Measurements from ENCODE around the gene HNRNPA1L2.
"Not testable (repeated sequence)": the region's sequence is repeated elsewhere in the genome, so short reads cannot be mapped to it uniquely, and the experiment has no call there.

The HNRNPA1L2 gene

GRCh38 chr13:52673465-52673864, 31.2 kb downstream of the HNRNPA1L2 start:
- Histone ChIP-seq H3K9ac (ENCODE audit: insufficient read length, low read depth) (no peak overlapping the region), H3K4me1 (ENCODE audit: insufficient read depth, insufficient read length) (no peaks in the 10 kb centered on the region), H3K4me3 (ENCODE audit: insufficient read length, low read depth) (no peak overlapping the region), H3K36me3 (ENCODE audit: insufficient read depth, insufficient read length, low read length) (no peaks in the 10 kb centered on the region), H3K27me3 (ENCODE audit: insufficient read depth, insufficient read length) (no peaks in the 10 kb centered on the region), H3K9me3 (ENCODE audit: insufficient read depth, low read length) (no peaks in the 10 kb centered on the region)
- TF ChIP-seq YY1 (IDR thresholded peaks at IDR 0.05; ENCODE audit: insufficient read depth, insufficient read length) (no peak), ZNF274 (IDR thresholded peaks at IDR 0.05; ENCODE audit: low read depth, low read length) (no peak), SUZ12 (IDR thresholded peaks at IDR 0.05; ENCODE audit: extremely low read depth, insufficient read depth, insufficient read length) (no peak)
- DNase-seq (ENCODE audit: low read depth, low spot score): no peak

- no peaks in the 10 kb centered on the region for H3K27me3 ChIP-seq (ENCODE audit: insufficient read depth, insufficient read length)
- H3K9me3 ChIP-seq (ENCODE audit: insufficient read depth, low read length): no peaks in the 10 kb centered on the region
- no peak for TF ChIP-seq YY1 (IDR thresholded peaks at IDR 0.05; ENCODE audit: insufficient read depth, insufficient read length)
- no peak for TF ChIP-seq SUZ12 (IDR thresholded peaks at IDR 0.05; ENCODE audit: extremely low read depth, insufficient read depth, insufficient read length)
- no peak for TF ChIP-seq ZNF274 (IDR thresholded peaks at IDR 0.05; ENCODE audit: low read depth, low read length)
- peaks cover 4% of the 10 kb centered on the region for H3K36me3 ChIP-seq (ENCODE audit: insufficient read depth, insufficient read length, low read length)
- no peak for DNase-seq (ENCODE audit: low read depth, low spot score)
- H3K4me1 ChIP-seq (ENCODE audit: insufficient read depth, insufficient read length): no peaks in the 10 kb centered on the region
- no peak overlapping the region for H3K4me3 ChIP-seq (ENCODE audit: insufficient read length, low read depth)
- no peak overlapping the region for H3K9ac ChIP-seq (ENCODE audit: insufficient read length, low read depth)
Observed at GRCh38 chr13:52677823-52678222, 35.6 kb downstream of the HNRNPA1L2 start.

DNA sequence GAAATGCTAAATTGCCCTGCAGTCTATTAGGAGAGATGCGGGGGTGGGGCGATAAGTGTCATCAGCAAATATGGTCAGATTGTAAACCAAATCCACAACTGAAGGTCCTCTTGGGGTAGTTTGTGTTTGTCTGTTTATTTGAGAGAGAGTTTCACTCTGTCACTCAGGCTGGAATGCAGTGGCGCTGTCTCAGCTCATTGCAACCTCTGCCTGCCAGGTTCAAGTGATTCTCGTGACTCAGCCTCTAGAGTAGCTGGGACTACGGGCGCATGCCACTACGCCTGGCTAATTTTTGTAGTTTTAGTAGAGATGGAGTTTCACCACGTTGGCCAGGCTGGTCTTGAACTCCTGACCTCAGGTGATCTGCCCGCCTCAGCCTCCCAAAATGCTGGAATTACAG, 43.6 kb downstream of the HNRNPA1L2 start:
- not testable (repeated sequence) for H3K27me3 ChIP-seq (ENCODE audit: insufficient read depth, insufficient read length); H3K4me3 ChIP-seq (ENCODE audit: insufficient read length, low read depth); H3K36me3 ChIP-seq (ENCODE audit: insufficient read depth, insufficient read length, low read length); H3K9ac ChIP-seq (ENCODE audit: insufficient read length, low read depth); H3K4me1 ChIP-seq (ENCODE audit: insufficient read depth, insufficient read length); H3K9me3 ChIP-seq (ENCODE audit: insufficient read depth, low read length); DNase-seq (ENCODE audit: low read depth, low spot score)

DNA sequence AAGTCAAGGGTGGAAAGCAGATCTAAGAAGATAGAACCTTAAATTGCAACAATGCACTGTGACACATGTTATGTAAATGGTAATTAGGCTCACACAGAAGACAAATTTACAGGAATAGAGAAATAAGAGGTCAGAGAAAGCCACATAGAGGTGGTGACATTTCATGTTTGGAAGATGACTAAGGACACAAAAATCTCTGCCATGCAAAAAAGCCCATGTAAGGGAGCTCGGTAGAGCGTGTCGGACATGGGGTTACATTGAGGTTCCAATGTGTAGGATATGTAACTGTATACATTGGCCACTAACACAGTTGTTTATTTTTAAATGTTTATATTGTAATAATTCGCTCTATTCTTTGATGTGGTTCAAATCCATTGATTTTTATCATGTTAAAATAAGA, 44.1 kb downstream of the HNRNPA1L2 start:
- no peak overlapping the region for H3K9ac ChIP-seq (ENCODE audit: insufficient read length, low read depth)
- peaks cover 3% of the 10 kb centered on the region for H3K36me3 ChIP-seq (ENCODE audit: insufficient read depth, insufficient read length, low read length)
- H3K4me3 ChIP-seq (ENCODE audit: insufficient read length, low read depth): no peak overlapping the region
- no peak for DNase-seq (ENCODE audit: low read depth, low spot score)
- TF ChIP-seq ZNF274 (IDR thresholded peaks at IDR 0.05; ENCODE audit: low read depth, low read length) (no peak), YY1 (IDR thresholded peaks at IDR 0.05; ENCODE audit: insufficient read depth, insufficient read length) (no peak), SUZ12 (IDR thresholded peaks at IDR 0.05; ENCODE audit: extremely low read depth, insufficient read depth, insufficient read length) (no peak)
- H3K9me3 ChIP-seq (ENCODE audit: insufficient read depth, low read length): no peaks in the 10 kb centered on the region
- H3K4me1 ChIP-seq (ENCODE audit: insufficient read depth, insufficient read length): no peaks in the 10 kb centered on the region
- no peaks in the 10 kb centered on the region for H3K27me3 ChIP-seq (ENCODE audit: insufficient read depth, insufficient read length)

All from NT2/D1 (cell line).